ENCODE measurements around the gene RGL1.
A peak's percentile ranks its signal among the peaks of the same experiment; 100 is the strongest.

The RGL1 gene

GRCh38 chr1:183918589-183918988, 113.7 kb downstream of the RGL1 start:
- DNase-seq (ENCODE audit: low spot score), result no peak

GRCh38 chr1:183920651-183921050, 115.7 kb downstream of the RGL1 start:
- DNase-seq (ENCODE audit: low spot score), result no peak

GRCh38 chr1:183922197-183922596, 117.3 kb downstream of the RGL1 start:
- no peak for DNase-seq (ENCODE audit: low spot score)

- no peak for DNase-seq (ENCODE audit: low spot score)
Measured at GRCh38 chr1:183925947-183926346, 121.0 kb downstream of the RGL1 start.

- no peak for DNase-seq (ENCODE audit: low spot score)
Measured at GRCh38 chr1:183926983-183927382, 122.1 kb downstream of the RGL1 start.

GRCh38 chr1:183931646-183932271, 126.8 kb downstream of the RGL1 start:
- no peak for DNase-seq (ENCODE audit: low spot score)

GRCh38 chr1:183932412-183932811, 127.5 kb downstream of the RGL1 start:
- no peak for DNase-seq (ENCODE audit: low spot score)

- no peak for DNase-seq (ENCODE audit: low spot score)
Measured at GRCh38 chr1:183933528-183934179, 128.7 kb downstream of the RGL1 start.

- DNase-seq (ENCODE audit: low spot score), result no peak
Measured at GRCh38 chr1:183934314-183934713, 129.4 kb downstream of the RGL1 start.

- DNase-seq (ENCODE audit: low spot score), result no peak
Measured at GRCh38 chr1:183936009-183936408, 131.1 kb downstream of the RGL1 start.

- DNase-seq (ENCODE audit: low spot score), result no peak
Measured at GRCh38 chr1:183936791-183937190, 131.9 kb downstream of the RGL1 start.

- no peak for DNase-seq (ENCODE audit: low spot score)
Measured at GRCh38 chr1:183937611-183938010, 132.7 kb downstream of the RGL1 start.

- no peak for DNase-seq (ENCODE audit: low spot score)
Measured at GRCh38 chr1:183941001-183941400, 136.1 kb downstream of the RGL1 start.

GRCh38 chr1:183942933-183943693, 138.2 kb downstream of the RGL1 start:
- DNase-seq (ENCODE audit: low spot score), result no peak

GRCh38 chr1:183945428-183946319, 140.8 kb downstream of the RGL1 start:
- no peak for DNase-seq (ENCODE audit: low spot score)

- DNase-seq (ENCODE audit: low spot score), result no peak
Measured at GRCh38 chr1:183946320-183946613, 141.3 kb downstream of the RGL1 start.

- DNase-seq (ENCODE audit: low spot score), result no peak
Measured at GRCh38 chr1:183947988-183948387, 143.1 kb downstream of the RGL1 start.

GRCh38 chr1:183952101-183952500, 147.2 kb downstream of the RGL1 start:
- no peak for DNase-seq (ENCODE audit: low spot score)

- no peak for DNase-seq (ENCODE audit: low spot score)
Measured at GRCh38 chr1:183953031-183953430, 148.1 kb downstream of the RGL1 start.

GRCh38 chr1:183954496-183954895, 149.6 kb downstream of the RGL1 start:
- DNase-seq (ENCODE audit: low spot score), result no peak

- DNase-seq (ENCODE audit: low spot score), result peak; percentile 86
Measured at GRCh38 chr1:183956559-183957188, 151.8 kb downstream of the RGL1 start.
